DND-41 (cell line): ENCODE results near the gene ADK.

Experiments used
- ATAC-seq: fragments of 200-7000 bp; cut with Tn5 transposase; 3 replicates; pipeline ENCODE4 v1.9.1; 2021; ENCODE audit warnings: low read depth; ENCODE audit not compliant: insufficient read depth
- DNase-seq: peaks from one replicate; pipeline ENCODE4 v3.0.0-alpha.2; 2020
- H2AFZ ChIP-seq: 2 replicates; pipeline ENCODE4 v1.6.0; 2012; ENCODE audit warnings: low read depth, low read length
- H3K27ac ChIP-seq: 2 replicates; pipeline ENCODE4 v1.5.1; 2012; ENCODE audit warnings: low read length, inconsistent platforms
- H3K27me3 ChIP-seq: fragments of 200-600 bp; sonication (generic); 2 replicates; pipeline ENCODE4 v1.6.0; 2012; ENCODE audit warnings: low read length, mild to moderate bottlenecking, inconsistent platforms; ENCODE audit not compliant: insufficient read depth, poor library complexity
- H3K36me3 ChIP-seq: 2 replicates; pipeline ENCODE4 v1.5.1; 2012; ENCODE audit warnings: low read length, inconsistent platforms; ENCODE audit not compliant: insufficient read depth
- H3K4me1 ChIP-seq: 2 replicates; pipeline ENCODE4 v1.5.1; 2012; ENCODE audit warnings: mild to moderate bottlenecking, low read length; ENCODE audit not compliant: insufficient read depth
- H3K4me2 ChIP-seq: 2 replicates; pipeline ENCODE4 v1.6.0; 2012; ENCODE audit warnings: mild to moderate bottlenecking, moderate library complexity, low read length, inconsistent platforms; ENCODE audit not compliant: insufficient read depth
- H3K4me3 ChIP-seq, 2 experiments: fragments of 200-600 bp in 1 of 2; shearing (Covaris generic) in 1 of 2; 2 replicates each; pipeline ENCODE4 v1.5.1; 2012 to 2016; ENCODE audit warnings: inconsistent platforms in 2 of 2, low read length in 2 of 2, mild to moderate bottlenecking in 2 of 2, low read depth in 1 of 2, moderate library complexity in 1 of 2
- H3K79me2 ChIP-seq: 2 replicates; pipeline ENCODE4 v1.6.0; 2012; ENCODE audit warnings: low read length, inconsistent platforms; ENCODE audit not compliant: insufficient read depth
- H3K9ac ChIP-seq: 2 replicates; pipeline ENCODE4 v1.6.0; 2012; ENCODE audit warnings: low read depth, mild to moderate bottlenecking, inconsistent platforms, low read length, moderate library complexity
- H3K9me3 ChIP-seq: 2 replicates; pipeline ENCODE4 v1.5.1; 2012; ENCODE audit warnings: low read length, moderate library complexity, mild to moderate bottlenecking, inconsistent platforms; ENCODE audit not compliant: insufficient read depth, severe bottlenecking
- H4K20me1 ChIP-seq: 2 replicates; pipeline ENCODE4 v1.6.0; 2012; ENCODE audit warnings: low read length; ENCODE audit not compliant: insufficient read depth
- EZH2 ChIP-seq: IDR thresholded peaks from 3 replicates; pipeline ENCODE4 v1.6.1; 2012; ENCODE audit warnings: borderline replicate concordance, low read depth, mild to moderate bottlenecking, moderate library complexity, low read length, inconsistent platforms; ENCODE audit not compliant: severe bottlenecking
- TF ChIP-seq, protein P1 (sequence below): IDR thresholded peaks from 2 replicates; pipeline ENCODE4 v1.5.1; 2012; ENCODE audit warnings: borderline replicate concordance, low read length, moderate library complexity, mild to moderate bottlenecking; ENCODE audit not compliant: poor library complexity, severe bottlenecking; ENCODE audit errors: extremely low read depth

The ADK gene

GRCh38 chr10:74337330-74338016, 186.5 kb downstream of the ADK start:
- H3K27ac ChIP-seq, result no peak overlapping the region
- no peaks in the 10 kb centered on the region for H3K4me1 ChIP-seq
- H2AFZ ChIP-seq, result no peak overlapping the region
- TF ChIP-seq EZH2, result no peak
- TF ChIP-seq, protein P1, sequence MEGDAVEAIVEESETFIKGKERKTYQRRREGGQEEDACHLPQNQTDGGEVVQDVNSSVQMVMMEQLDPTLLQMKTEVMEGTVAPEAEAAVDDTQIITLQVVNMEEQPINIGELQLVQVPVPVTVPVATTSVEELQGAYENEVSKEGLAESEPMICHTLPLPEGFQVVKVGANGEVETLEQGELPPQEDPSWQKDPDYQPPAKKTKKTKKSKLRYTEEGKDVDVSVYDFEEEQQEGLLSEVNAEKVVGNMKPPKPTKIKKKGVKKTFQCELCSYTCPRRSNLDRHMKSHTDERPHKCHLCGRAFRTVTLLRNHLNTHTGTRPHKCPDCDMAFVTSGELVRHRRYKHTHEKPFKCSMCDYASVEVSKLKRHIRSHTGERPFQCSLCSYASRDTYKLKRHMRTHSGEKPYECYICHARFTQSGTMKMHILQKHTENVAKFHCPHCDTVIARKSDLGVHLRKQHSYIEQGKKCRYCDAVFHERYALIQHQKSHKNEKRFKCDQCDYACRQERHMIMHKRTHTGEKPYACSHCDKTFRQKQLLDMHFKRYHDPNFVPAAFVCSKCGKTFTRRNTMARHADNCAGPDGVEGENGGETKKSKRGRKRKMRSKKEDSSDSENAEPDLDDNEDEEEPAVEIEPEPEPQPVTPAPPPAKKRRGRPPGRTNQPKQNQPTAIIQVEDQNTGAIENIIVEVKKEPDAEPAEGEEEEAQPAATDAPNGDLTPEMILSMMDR, result no peak
- peaks cover 2% of the 10 kb centered on the region for H3K9me3 ChIP-seq
- ATAC-seq (no peak), DNase-seq (no peak)
- no peaks in the 10 kb centered on the region for H4K20me1 ChIP-seq
- H3K36me3 ChIP-seq, result no peaks in the 10 kb centered on the region
- no peaks in the 10 kb centered on the region for H3K27me3 ChIP-seq
- no peak overlapping the region for H3K4me3 ChIP-seq
- no peak overlapping the region for H3K4me2 ChIP-seq
- H3K79me2 ChIP-seq, result 0 out of 2 replicates have a peak, but pooled peaks cover 1% of the 10 kb centered on the region
- no peak overlapping the region for H3K9ac ChIP-seq

DNA sequence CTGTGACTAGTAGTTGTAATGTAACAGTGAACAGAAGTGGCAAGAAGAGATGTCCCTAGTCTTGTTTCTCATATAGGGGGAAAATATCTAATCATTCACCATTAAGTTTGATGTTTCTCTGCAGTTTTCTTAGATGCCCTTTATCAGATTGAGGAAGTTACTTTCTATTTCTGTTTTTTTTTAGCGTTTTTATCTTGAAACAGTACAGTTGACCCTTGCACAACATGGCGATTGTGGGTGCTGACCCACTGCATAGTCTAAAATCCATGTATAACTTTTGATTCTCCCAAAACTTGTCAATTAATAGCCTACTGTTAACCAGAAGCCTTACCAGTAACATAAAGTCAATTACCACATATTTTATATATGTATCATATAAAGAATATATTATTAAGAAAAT, 192.0 kb downstream of the ADK start:
- H3K9me3 ChIP-seq, result peaks cover 9% of the 10 kb centered on the region
- no peak overlapping the region for H3K27ac ChIP-seq
- no peak overlapping the region for H2AFZ ChIP-seq
- no peak for DNase-seq
- H3K9ac ChIP-seq, result no peak overlapping the region
- no peaks in the 10 kb centered on the region for H4K20me1 ChIP-seq
- H3K27me3 ChIP-seq, result no peaks in the 10 kb centered on the region
- H3K36me3 ChIP-seq, result peaks cover 13% of the 10 kb centered on the region; the same call in 1 of the 2 replicates
- ATAC-seq, result no peak
- no peaks in the 10 kb centered on the region for H3K4me1 ChIP-seq
- H3K79me2 ChIP-seq, result 0 out of 2 replicates have a peak, but pooled peaks cover 2% of the 10 kb centered on the region
- no peak overlapping the region for H3K4me2 ChIP-seq
- no peak overlapping the region for H3K4me3 ChIP-seq
- no peak for TF ChIP-seq EZH2
- TF ChIP-seq, protein P1, result no peak

- H3K9ac ChIP-seq, result no peak overlapping the region
- TF ChIP-seq, protein P1, result no peak
- TF ChIP-seq EZH2, result no peak
- no peak overlapping the region for H3K27ac ChIP-seq
- ATAC-seq (no peak), DNase-seq (no peak)
- H3K4me1 ChIP-seq, result no peaks in the 10 kb centered on the region
- H3K4me2 ChIP-seq, result no peak overlapping the region
- H3K36me3 ChIP-seq, result peaks cover 13% of the 10 kb centered on the region; the same call in 1 of the 2 replicates
- no peaks in the 10 kb centered on the region for H4K20me1 ChIP-seq
- no peaks in the 10 kb centered on the region for H3K27me3 ChIP-seq
- H3K9me3 ChIP-seq, result peaks cover 9% of the 10 kb centered on the region
- H3K79me2 ChIP-seq, result 0 out of 2 replicates have a peak, but pooled peaks cover 2% of the 10 kb centered on the region
- no peak overlapping the region for H3K4me3 ChIP-seq
- H2AFZ ChIP-seq, result no peak overlapping the region
Observed at GRCh38 chr10:74343804-74344203, 192.8 kb downstream of the ADK start.
